SK-N-SH (cell line): ENCODE results near the gene PDIA5. TPM values are rescaled to one million over a fixed set of nuclear protein-coding genes. Genes with fewer than 3 reads are reported as not detected.

ENCODE experiments used
- CTCF ChIA-PET: fragments of 300-600, 350-600 bp; formaldehyde crosslinking; extraction: SDS; loops from one replicate; lab custom pipeline; 2021; lab: Yijun Ruan, JAX
- POLR2A ChIA-PET: fragments of 350-600 bp; sonication (Branson Sonifier 250); formaldehyde crosslinking; extraction: SDS; loops from one replicate; lab custom pipeline; 2020; ENCODE audit warnings: antibody characterized with exemption, inconsistent platforms; lab: Yijun Ruan, JAX
- DNase-seq: peaks from one replicate; pipeline ENCODE4 v3.0.0; 2012
- H2AFZ ChIP-seq: fragments of 200-600 bp; sonication (generic); 2 replicates; pipeline ENCODE4 v1.8.1; 2016; ENCODE audit warnings: antibody characterized with exemption, mild to moderate bottlenecking, low read depth
- H3F3A ChIP-seq: fragments of 200-600 bp; sonication (generic); replicated peaks from 2 replicates; pipeline ENCODE3; 2016; ENCODE audit warnings: antibody characterized with exemption, mild to moderate bottlenecking; ENCODE audit not compliant: insufficient read depth
- H3K27ac ChIP-seq, 2 experiments: fragments of 200-500 bp in 1 of 2; fragments of 200-600 bp in 1 of 2; sonication (Bioruptor generic) in 1 of 2; sonication (generic), shearing (Covaris generic) in 1 of 2; 2 replicates each; pipeline versions ENCODE4 v1.5.1 to v1.6.1; 2014 to 2016; ENCODE audit warnings: low read depth in 2 of 2, inconsistent platforms in 1 of 2, low read length in 1 of 2, mild to moderate bottlenecking in 1 of 2, mixed read lengths in 1 of 2
- H3K27me3 ChIP-seq: fragments of 200-600 bp; sonication (generic), shearing (Covaris generic); 2 replicates; pipeline ENCODE4 v1.6.1; 2016; ENCODE audit warnings: mixed run types; ENCODE audit not compliant: insufficient read depth
- H3K36me3 ChIP-seq, 2 experiments: fragments of 200-500 bp in 1 of 2; fragments of 200-600 bp in 1 of 2; sonication (Bioruptor generic) in 1 of 2; sonication (generic) in 1 of 2; replicated peaks in 1 of 2; 2 replicates each; pipeline versions ENCODE3 to v1.5.1; 2014 to 2016; ENCODE audit warnings: low read length in 1 of 2, mild to moderate bottlenecking in 1 of 2; ENCODE audit not compliant: insufficient read depth in 2 of 2, control insufficient read depth in 1 of 2
- H3K4me1 ChIP-seq, 2 experiments: fragments of 200-500 bp in 1 of 2; fragments of 200-600 bp in 1 of 2; sonication (Bioruptor generic) in 1 of 2; sonication (generic), shearing (Covaris generic) in 1 of 2; 2 replicates each; pipeline versions ENCODE4 v1.5.1 to v1.6.1; 2014 to 2016; ENCODE audit warnings: low read depth in 1 of 2, low read length in 1 of 2, mixed run types in 1 of 2; ENCODE audit not compliant: insufficient read depth in 2 of 2, control insufficient read depth in 1 of 2
- H3K4me2 ChIP-seq: fragments of 200-600 bp; sonication (generic), shearing (Covaris generic); 2 replicates; pipeline ENCODE4 v1.6.1; 2017; ENCODE audit warnings: mixed run types
- H3K4me3 ChIP-seq, 2 experiments: fragments of 200-500 bp in 1 of 2; fragments of 200-600 bp in 1 of 2; sonication (Bioruptor generic) in 1 of 2; sonication (generic), shearing (Covaris generic) in 1 of 2; 2 replicates each; pipeline versions ENCODE4 v1.5.1 to v1.8.1; 2014 to 2016; ENCODE audit warnings: low read depth in 2 of 2, inconsistent platforms in 1 of 2, low read length in 1 of 2, mild to moderate bottlenecking in 1 of 2, mixed read lengths in 1 of 2, moderate library complexity in 1 of 2
- H3K79me2 ChIP-seq: fragments of 200-600 bp; sonication (generic); 2 replicates; pipeline ENCODE4 v1.8.1; 2017; ENCODE audit warnings: mild to moderate bottlenecking; ENCODE audit not compliant: insufficient read depth
- H3K9ac ChIP-seq: fragments of 200-600 bp; sonication (generic); 2 replicates; pipeline ENCODE4 v1.6.1; 2017; ENCODE audit warnings: mixed run types
- H3K9me2 ChIP-seq: fragments of 200-600 bp; sonication (generic); 2 replicates; pipeline ENCODE4 v1.6.1; 2017; ENCODE audit warnings: mixed run types
- H3K9me3 ChIP-seq: fragments of 200-600 bp; sonication (generic); 2 replicates; pipeline ENCODE4 v1.6.1; 2017; ENCODE audit warnings: mixed run types, mild to moderate bottlenecking, moderate library complexity
- H4K20me1 ChIP-seq: fragments of 200-600 bp; sonication (generic); 2 replicates; pipeline ENCODE4 v1.6.1; 2017; ENCODE audit warnings: mild to moderate bottlenecking, mixed run types; ENCODE audit not compliant: insufficient read depth
- CTCF ChIP-seq: fragments of 200-600 bp; sonication (generic); IDR thresholded peaks from 2 replicates; pipeline ENCODE4 v1.6.1; 2017; ENCODE audit warnings: antibody characterized with exemption, mild to moderate bottlenecking, moderate library complexity
- ELF1 ChIP-seq: IDR thresholded peaks from 2 replicates; pipeline ENCODE4 v1.4.0; 2012
- EP300 ChIP-seq, 2 experiments: IDR thresholded peaks; 2 replicates each; pipeline versions ENCODE4 v1.4.0 to v1.6.1; 2012; ENCODE audit warnings: borderline replicate concordance in 1 of 2, low read depth in 1 of 2, low read length in 1 of 2
- FOSL2 ChIP-seq: IDR thresholded peaks from 2 replicates; pipeline ENCODE4 v1.4.0; 2012; ENCODE audit warnings: low read depth, mild to moderate bottlenecking, moderate library complexity, borderline replicate concordance
- GABPA ChIP-seq: IDR thresholded peaks from 2 replicates; pipeline ENCODE4 v1.4.0; 2012; ENCODE audit warnings: low read depth, mild to moderate bottlenecking
- GATA2 ChIP-seq: sonication (generic); formaldehyde crosslinking; IDR thresholded peaks from 2 replicates; pipeline ENCODE4 v1.5.0; 2020; ENCODE audit warnings: mild to moderate bottlenecking, missing genetic modification reagents
- JUND ChIP-seq: IDR thresholded peaks from 2 replicates; pipeline ENCODE4 v1.4.0; 2012
- MXI1 ChIP-seq: IDR thresholded peaks from 2 replicates; pipeline ENCODE4 v1.6.1; 2012; ENCODE audit warnings: mild to moderate bottlenecking, low read depth, low read length, improper control_type of control experiment
- POLR2AphosphoS5 ChIP-seq: IDR thresholded peaks from 2 replicates; pipeline ENCODE4 v1.6.1; 2012; ENCODE audit warnings: low read depth, low read length
- RCOR1 ChIP-seq: fragments of 150-350 bp; IDR thresholded peaks from 2 replicates; pipeline ENCODE4 v1.6.1; 2017; ENCODE audit warnings: antibody characterized with exemption, low read length
- SIN3A ChIP-seq: IDR thresholded peaks from 2 replicates; pipeline ENCODE4 v1.6.1; 2012; ENCODE audit warnings: low read depth, mild to moderate bottlenecking, low read length, moderate library complexity, borderline replicate concordance
- TAF1 ChIP-seq: IDR thresholded peaks from 2 replicates; pipeline ENCODE4 v1.6.1; 2012; ENCODE audit warnings: low read depth, mild to moderate bottlenecking, low read length, moderate library complexity, borderline replicate concordance
- TEAD4 ChIP-seq: IDR thresholded peaks from 2 replicates; pipeline ENCODE4 v1.4.0; 2012; ENCODE audit warnings: mild to moderate bottlenecking, borderline replicate concordance; ENCODE audit not compliant: insufficient read depth
- USF1 ChIP-seq: IDR thresholded peaks from 2 replicates; pipeline ENCODE4 v1.4.0; 2012; ENCODE audit warnings: low read depth, borderline replicate concordance
- YY1 ChIP-seq: IDR thresholded peaks from 2 replicates; pipeline ENCODE4 v1.4.0; 2012; ENCODE audit warnings: low read depth, mild to moderate bottlenecking
- WGBS: methylation state at CpG from one replicate; pipeline ENCODE4 v1.1.6; 2017; ENCODE audit warnings: low lambda C conversion rate; 5-methylcytosine and 5-hydroxymethylcytosine counted together
- polyA plus RNA-seq, 3 experiments: library from polyadenylated mRNA; depleted of rRNA; stranded (reverse); fragments of >200 nt; gene quantifications; 2 replicates each; pipeline ENCODE4 v1.2.3, GENCODE V29; 2012
- TF ChIP-seq, protein P1 (sequence below): IDR thresholded peaks from 2 replicates; pipeline ENCODE4 v1.4.0; 2012; ENCODE audit warnings: low read depth
- TF ChIP-seq, protein P2 (sequence below): fragments of 150-350 bp; IDR thresholded peaks from 2 replicates; pipeline ENCODE4 v1.6.1; 2017; ENCODE audit warnings: antibody characterized with exemption, low read length, low read depth, borderline replicate concordance
- TF ChIP-seq, protein P3 (sequence below): IDR thresholded peaks from 2 replicates; pipeline ENCODE4 v1.4.0; 2012; ENCODE audit warnings: low read depth, borderline replicate concordance

The PDIA5 gene
- polyA plus RNA-seq, 1 of the 3 experiments (the other 2 are of a cell fraction): 28.6 TPM

GRCh38 chr3:123134671-123135070 is 67.8 kb downstream of the PDIA5 start:
- no peak for DNase-seq
- Histone ChIP-seq H3K9me2 (no peaks in the 10 kb centered on the region), H3K27ac (no peak overlapping the region), H3K36me3 (peaks cover 8 to 14% of the 10 kb centered on the region in 2 experiments), H3K9me3 (no peaks in the 10 kb centered on the region), H3K4me2 (no peak overlapping the region), H3K4me1 (peaks cover 5 to 33% of the 10 kb centered on the region in 2 experiments; a peak in 3 of 4 replicates), H3K27me3 (no peaks in the 10 kb centered on the region), H3K9ac (no peak overlapping the region), H3F3A (peaks cover 4% of the 10 kb centered on the region), H2AFZ (no peak overlapping the region), H3K4me3 (no peak overlapping the region), H4K20me1 (no peaks in the 10 kb centered on the region), H3K79me2 (no peaks in the 10 kb centered on the region)
- POLR2A ChIA-PET: no interaction called here
- TF ChIP-seq USF1 (no peak), YY1 (no peak), JUND (no peak), POLR2AphosphoS5 (no peak), ELF1 (no peak), TAF1 (no peak), TEAD4 (no peak), FOSL2 (no peak)
- TF ChIP-seq, protein P1, sequence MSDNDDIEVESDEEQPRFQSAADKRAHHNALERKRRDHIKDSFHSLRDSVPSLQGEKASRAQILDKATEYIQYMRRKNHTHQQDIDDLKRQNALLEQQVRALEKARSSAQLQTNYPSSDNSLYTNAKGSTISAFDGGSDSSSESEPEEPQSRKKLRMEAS: no peak
- TF ChIP-seq, protein P2, sequence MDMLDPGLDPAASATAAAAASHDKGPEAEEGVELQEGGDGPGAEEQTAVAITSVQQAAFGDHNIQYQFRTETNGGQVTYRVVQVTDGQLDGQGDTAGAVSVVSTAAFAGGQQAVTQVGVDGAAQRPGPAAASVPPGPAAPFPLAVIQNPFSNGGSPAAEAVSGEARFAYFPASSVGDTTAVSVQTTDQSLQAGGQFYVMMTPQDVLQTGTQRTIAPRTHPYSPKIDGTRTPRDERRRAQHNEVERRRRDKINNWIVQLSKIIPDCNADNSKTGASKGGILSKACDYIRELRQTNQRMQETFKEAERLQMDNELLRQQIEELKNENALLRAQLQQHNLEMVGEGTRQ: no peak
- WGBS: 63% methylated on average over 3 of the region's 10 CpGs
- CTCF ChIA-PET: interaction anchor here (1.2 to 1.5 kb wide), 2 partner anchors 10 to 12 kb away, joined by 3 to 4 read pairs; no protein-coding TSS in a partner anchor

DNA sequence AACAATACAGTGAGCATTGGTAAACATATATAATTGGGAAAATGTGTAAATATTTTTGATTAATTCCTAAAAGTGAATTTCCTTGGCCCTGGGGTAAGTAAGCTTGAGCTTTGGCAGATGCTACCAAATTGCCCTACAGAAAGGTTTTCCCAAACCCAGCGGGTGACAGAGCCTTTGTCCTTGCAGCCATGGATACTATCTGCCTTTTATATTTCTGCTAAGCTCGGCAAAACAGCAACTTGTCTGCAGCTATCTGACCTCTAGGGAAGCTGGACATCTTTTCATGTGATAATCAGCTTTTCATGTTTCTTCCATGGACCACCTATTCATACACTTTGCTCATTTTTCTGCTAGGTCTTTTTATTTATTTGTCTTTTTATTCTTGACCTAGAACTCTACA is 70.2 kb downstream of the PDIA5 start:
- ChIA-PET POLR2A (no interaction called here), CTCF (interaction anchor here (0.6 to 1.3 kb wide), 2 partner anchors 110 to 655 kb away, joined by 3 read pairs; no protein-coding TSS in a partner anchor)
- Histone ChIP-seq H4K20me1 (no peaks in the 10 kb centered on the region), H3K9ac (no peak overlapping the region), H3K36me3 (peaks cover 14 to 15% of the 10 kb centered on the region in 2 experiments), H3K4me3 (no peak overlapping the region), H3K9me3 (no peaks in the 10 kb centered on the region), H2AFZ (no peak overlapping the region), H3K27me3 (no peaks in the 10 kb centered on the region), H3K9me2 (no peaks in the 10 kb centered on the region), H3K27ac (peak overlapping the region in 1 of 2 experiments; percentile 94; a peak in 2 of 4 replicates), H3K4me1 (peaks cover 5 to 48% of the 10 kb centered on the region in 2 experiments; a peak in 3 of 4 replicates), H3K4me2 (no peak overlapping the region), H3F3A (peaks cover 4% of the 10 kb centered on the region), H3K79me2 (no peaks in the 10 kb centered on the region)
- DNase-seq: peak; percentile 58
- WGBS: 89% methylated on average over 2 of the region's 2 CpGs
- TF ChIP-seq, protein P2: no peak
- TF ChIP-seq MXI1: no peak
- TF ChIP-seq FOSL2: no peak
- no peak for TF ChIP-seq ELF1
- TF ChIP-seq YY1: no peak
- 0 out of 2 replicates have a peak, but pooled peaks have one; percentile 36 for TF ChIP-seq RCOR1
- peak; percentile 28; the same call in 1 of the 2 replicates for TF ChIP-seq GATA2 (CRISPR knock-in tag)
- TF ChIP-seq, protein P3, sequence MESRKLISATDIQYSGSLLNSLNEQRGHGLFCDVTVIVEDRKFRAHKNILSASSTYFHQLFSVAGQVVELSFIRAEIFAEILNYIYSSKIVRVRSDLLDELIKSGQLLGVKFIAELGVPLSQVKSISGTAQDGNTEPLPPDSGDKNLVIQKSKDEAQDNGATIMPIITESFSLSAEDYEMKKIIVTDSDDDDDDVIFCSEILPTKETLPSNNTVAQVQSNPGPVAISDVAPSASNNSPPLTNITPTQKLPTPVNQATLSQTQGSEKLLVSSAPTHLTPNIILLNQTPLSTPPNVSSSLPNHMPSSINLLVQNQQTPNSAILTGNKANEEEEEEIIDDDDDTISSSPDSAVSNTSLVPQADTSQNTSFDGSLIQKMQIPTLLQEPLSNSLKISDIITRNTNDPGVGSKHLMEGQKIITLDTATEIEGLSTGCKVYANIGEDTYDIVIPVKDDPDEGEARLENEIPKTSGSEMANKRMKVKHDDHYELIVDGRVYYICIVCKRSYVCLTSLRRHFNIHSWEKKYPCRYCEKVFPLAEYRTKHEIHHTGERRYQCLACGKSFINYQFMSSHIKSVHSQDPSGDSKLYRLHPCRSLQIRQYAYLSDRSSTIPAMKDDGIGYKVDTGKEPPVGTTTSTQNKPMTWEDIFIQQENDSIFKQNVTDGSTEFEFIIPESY: no peak
- no peak for TF ChIP-seq USF1
- TF ChIP-seq SIN3A: no peak
- no peak for TF ChIP-seq GABPA
- TF ChIP-seq EP300 (IDR thresholded peaks at IDR 0.05; ENCODE audit: borderline replicate concordance in 1 of 2, low read depth in 1 of 2, low read length in 1 of 2): peak in 1 of 2 experiments; percentile 49; a peak in 2 of 4 replicates
- TF ChIP-seq CTCF: no peak
- TF ChIP-seq, protein P1: no peak
